Measurements from ENCODE around the gene LIFR.
"Not testable (repeated sequence)": the region's sequence is repeated elsewhere in the genome, so short reads cannot be mapped to it uniquely, and the experiment has no call there.

The LIFR gene

DNA sequence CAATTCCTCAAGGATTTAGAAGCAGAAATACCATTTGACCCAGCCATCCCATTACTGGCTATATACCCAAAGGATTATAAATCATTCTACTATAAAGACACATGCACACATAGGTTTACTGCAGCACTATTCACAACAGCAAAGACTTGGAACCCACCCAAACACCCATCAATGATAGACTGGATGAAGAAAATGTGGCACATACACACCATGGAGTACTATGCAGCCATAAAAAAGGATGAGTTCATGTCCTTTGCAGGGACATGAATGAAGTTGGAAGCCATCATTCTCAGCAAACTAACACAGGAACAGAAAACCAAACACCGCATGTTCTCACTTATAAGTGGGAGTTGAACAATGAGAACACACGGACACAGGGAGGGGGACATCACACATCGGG is 39.8 kb downstream of the LIFR start:
- DNase-seq (ENCODE audit: low read depth) = not testable (repeated sequence)

DNA sequence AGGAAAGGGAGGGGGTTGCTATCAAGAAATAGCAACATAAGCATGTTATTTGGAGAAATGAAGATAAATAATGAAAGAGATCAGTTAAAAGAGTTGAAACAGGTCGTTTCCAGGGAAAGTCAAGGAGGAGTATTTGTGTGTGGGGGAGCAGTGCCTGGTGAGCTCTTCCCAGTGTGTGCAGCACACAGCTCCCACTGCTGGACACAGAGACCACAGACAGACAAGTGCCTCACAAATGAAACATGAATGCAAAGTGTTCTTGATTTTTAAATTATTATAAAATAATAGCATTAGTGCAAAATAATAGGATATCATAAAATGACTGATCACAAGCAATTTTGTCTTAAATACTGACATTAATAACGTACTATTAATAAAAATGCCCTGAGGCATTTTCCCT is 40.8 kb downstream of the LIFR start:
- DNase-seq (ENCODE audit: low read depth) = peak; percentile 42

DNA sequence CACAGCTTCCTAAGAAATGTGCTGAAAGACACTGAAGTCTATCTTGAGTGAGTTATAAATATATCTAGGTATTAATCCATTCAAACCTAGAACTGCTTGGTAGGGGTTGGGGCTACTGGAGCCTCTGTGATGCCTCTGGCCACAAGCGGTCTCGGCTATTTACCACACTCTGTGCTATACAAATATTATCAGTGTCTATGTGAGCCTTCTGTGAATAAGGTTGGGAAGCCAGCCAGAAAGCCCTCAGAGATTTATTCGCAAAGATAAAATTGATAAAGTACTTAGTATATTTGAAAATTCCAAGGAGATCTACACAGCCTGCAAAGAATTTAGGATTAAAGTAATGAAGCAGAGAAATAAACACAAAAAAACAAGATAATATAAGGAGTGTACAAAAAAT is 41.4 kb downstream of the LIFR start:
- no peak for DNase-seq (ENCODE audit: low read depth)

DNA sequence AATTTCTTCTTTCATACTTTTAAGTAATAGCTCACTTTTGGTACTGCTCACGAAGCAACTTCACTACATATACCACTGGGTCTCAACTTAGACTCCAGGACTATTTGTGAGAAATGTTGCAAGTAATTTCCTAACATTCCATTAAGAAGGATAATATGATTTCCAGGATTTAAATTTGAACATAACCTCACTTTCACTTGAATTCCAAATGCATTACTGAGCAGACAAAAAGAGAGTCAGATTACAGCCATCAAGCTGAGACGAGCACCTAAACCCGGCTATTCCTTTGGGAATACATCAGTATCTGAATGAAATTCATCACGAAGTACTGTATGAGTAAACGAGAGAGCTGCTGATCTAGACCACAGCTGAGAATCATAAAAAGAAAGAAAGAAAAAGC is 47.3 kb downstream of the LIFR start:
- DNase-seq (ENCODE audit: low read depth) = peak; percentile 80

DNA sequence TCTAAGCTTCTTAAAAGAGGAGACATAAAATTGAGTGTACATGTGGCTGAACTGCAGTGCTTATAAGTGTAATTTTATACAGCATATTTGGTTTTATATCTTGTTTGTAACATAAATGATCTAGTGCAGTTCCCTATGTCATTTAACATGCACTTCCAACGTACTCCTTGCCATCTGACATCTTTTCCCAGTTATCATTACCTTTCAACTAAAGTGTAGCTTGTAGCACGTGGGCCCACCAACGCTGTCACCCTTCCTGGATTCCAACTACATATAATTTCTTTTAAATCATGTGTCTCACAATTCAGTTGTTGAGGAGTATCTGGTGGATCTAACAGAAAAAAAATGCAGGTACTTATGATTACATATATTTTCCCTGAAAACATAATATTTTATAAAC is 50.1 kb downstream of the LIFR start:
- no peak for DNase-seq (ENCODE audit: low read depth)

GRCh38 chr5:38500573-38501260 is 55.7 kb downstream of the LIFR start:
- DNase-seq (ENCODE audit: low read depth) = peak; percentile 69

DNA sequence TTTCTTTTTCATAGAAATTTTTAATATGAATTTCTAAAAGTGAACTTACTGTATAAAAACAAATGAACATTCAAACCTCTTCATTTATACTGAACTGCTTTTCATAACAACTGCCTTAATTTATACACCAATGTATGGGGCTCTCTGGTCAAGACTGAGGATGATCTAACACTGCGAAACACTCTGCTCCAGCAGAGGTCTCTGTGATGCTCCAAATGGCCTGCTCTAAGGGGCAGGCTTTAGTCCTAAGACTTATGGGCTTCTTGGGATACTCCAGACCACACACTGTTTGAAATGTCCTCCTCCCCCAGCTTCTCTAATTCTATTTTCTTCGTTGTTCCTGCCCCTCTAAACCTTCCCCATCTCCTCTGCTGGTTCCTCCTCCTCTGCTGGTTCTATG is 58.5 kb downstream of the LIFR start:
- DNase-seq (ENCODE audit: low read depth) = peak; percentile 35

- DNase-seq (ENCODE audit: low read depth) = no peak
These were observed 61.7 kb downstream of the LIFR start for GRCh38 chr5:38494763-38495162.

GRCh38 chr5:38494175-38494574 is 62.3 kb downstream of the LIFR start:
- no peak for DNase-seq (ENCODE audit: low read depth)

- DNase-seq (ENCODE audit: low read depth) = no peak
These were observed 72.5 kb downstream of the LIFR start for GRCh38 chr5:38483805-38484398.

- DNase-seq (ENCODE audit: low read depth) = no peak
These were observed 77.0 kb downstream of the LIFR start for GRCh38 chr5:38479315-38479904.

DNA sequence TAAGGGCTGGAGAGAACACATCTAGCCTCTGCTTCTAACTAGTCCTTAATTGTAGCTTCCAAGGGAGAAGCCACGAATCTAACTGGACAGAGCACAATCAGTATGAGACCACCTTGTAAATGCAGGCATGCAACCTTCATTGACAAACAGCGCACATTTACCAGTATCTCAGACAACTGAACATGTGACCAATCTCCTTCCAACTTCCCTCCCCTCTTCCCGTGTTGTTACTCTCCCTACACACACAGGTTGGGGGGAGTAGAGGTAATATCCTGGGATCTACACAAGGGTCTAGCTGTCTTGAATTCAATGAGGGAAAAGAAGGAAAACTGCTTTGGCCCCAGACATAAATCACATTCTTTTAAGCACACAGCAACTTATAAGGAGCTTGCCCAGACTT is 77.6 kb downstream of the LIFR start:
- no peak for DNase-seq (ENCODE audit: low read depth)

DNA sequence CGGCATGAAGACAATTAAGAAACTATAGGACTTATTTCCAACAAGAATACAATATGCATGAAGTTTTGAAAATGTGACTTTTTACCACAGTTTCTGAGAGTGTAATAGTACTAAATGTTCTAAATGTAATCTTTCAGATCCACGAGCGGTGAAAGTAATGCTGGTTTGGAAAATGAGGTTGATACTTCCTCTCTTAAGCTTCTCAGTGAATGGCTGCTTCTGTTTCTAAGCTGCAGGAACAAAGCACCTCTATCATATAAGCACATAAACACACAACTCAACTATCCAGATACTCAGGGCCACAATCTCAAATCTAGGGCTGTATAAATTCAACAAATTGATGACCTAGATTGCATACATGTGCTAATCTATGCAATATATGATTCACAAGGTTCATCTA is 78.3 kb downstream of the LIFR start:
- no peak for DNase-seq (ENCODE audit: low read depth)

GRCh38 chr5:38473008-38473407 is 83.4 kb downstream of the LIFR start:
- no peak for DNase-seq (ENCODE audit: low read depth)

- no peak for DNase-seq (ENCODE audit: low read depth)
These were observed 83.9 kb downstream of the LIFR start for GRCh38 chr5:38472541-38472940.

DNA sequence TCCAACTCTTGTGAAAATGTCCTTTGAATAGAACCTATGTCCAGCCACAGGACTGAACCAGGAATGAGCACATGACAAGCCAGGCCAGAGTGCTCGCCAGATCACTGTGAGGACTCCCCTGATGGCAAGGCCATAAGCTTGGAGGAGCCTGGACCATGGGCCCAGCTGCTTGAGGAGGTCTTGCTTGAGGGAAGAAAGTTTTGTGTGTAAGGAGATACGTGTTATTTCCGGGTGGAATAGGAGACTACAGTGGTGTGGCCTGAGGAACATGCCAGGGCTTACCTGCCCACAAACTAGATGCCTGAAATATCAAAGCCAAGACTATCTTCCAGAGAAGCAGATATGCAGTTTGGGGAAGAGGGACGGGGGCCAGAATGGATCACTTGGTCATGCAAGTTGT is 84.7 kb downstream of the LIFR start:
- no peak for DNase-seq (ENCODE audit: low read depth)

DNA sequence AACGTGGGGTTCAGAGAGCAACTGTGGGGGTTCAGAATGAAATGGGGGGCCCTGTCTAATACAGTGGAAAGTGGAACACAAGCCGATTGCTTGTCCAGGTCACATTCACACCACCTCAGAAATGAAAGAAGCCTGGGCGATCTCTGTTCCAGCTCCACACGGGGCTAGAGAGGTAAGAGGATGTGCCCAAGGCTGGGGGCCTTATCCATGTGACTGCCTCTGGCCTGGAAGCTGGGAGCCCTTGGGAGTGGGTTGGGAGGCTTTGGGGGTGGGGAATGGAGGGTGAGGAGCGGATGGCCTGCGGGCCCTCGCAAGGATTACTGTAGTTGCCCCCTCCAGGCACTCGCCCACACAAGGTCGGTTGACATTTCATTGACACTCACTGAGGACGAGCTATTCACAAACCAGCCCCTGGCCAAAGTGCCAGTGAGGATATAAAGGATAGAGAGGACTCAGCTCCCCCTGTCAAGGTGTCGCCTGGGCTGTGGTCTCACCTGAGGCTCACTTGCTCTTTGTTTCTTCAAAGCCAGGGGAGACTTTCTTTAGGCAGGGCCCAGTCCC is 86.7 kb downstream of the LIFR start:
- DNase-seq (ENCODE audit: low read depth) = no peak

DNA sequence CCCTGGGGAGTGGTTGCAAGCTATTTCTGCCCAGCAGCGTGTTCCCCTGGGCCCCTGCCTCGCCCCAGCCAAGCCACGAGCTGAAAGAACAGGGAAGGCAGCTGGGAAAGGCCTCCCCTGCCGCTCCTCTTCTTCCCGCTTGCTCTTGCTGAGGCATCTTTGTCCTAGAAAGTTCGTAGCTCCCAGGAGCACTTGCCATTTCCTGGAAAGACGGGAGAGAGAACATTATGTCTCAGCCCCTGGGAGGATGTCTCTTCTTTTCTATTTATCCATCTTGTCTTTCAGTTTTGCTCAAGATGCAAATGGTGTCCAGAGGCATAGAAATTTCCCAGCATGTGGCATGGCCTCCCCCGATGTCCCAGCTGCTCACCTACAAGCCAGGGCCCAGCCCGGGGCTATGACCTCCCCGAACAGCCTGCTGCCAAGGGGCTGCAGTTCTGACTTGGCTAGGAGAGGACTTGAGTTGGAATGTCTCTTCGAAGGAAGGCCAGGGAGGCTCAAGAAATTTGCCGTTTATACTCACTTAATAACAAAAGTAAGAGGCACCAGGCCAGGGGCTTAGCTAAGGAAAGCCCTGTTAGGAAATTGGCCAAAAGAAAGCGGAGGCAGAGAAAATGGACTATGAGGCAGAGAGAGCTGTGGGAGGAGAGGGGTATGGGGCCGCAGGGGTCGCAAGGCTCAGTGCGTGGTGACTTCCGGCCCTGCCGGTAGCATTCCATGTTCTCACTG is 87.3 kb downstream of the LIFR start:
- peak; percentile 52 for DNase-seq (ENCODE audit: low read depth)

- DNase-seq (ENCODE audit: low read depth) = peak; percentile 98
These were observed 88.2 kb downstream of the LIFR start for GRCh38 chr5:38468202-38468673.

DNA sequence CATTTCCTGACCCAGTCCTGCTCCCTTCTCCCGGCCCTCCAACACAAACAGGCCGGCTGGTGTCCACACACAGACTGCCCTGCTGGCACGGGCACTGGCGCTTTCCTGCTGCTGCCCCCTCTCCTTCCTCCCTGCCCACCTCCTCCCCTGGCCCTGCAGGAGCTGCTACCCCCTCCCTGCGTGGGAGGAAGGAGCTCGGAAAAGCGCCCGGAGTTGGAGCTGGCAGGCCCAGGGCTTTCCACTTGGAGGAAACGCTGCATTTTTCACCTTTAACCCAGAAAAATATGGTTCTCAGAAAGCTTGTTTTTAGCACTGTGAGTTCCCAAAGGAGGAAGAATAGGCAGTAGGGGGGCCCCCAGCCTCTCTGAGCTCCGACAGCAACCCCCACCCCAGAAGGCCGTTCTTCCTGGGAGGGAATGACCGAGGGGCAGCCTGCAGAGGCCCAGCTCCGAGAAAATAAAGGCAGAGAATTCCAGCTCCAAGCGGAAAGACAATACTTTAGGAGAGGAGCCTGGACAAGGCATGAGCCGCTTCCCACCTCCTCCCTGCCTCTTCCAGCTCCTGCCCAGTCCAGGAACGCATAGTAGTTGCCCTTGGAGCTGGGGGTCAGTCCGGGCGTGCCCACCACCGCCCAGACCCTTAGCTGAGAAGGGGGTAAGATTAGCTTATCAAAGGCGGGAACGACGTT is 88.9 kb downstream of the LIFR start:
- DNase-seq (ENCODE audit: low read depth) = peak; percentile 48

DNA sequence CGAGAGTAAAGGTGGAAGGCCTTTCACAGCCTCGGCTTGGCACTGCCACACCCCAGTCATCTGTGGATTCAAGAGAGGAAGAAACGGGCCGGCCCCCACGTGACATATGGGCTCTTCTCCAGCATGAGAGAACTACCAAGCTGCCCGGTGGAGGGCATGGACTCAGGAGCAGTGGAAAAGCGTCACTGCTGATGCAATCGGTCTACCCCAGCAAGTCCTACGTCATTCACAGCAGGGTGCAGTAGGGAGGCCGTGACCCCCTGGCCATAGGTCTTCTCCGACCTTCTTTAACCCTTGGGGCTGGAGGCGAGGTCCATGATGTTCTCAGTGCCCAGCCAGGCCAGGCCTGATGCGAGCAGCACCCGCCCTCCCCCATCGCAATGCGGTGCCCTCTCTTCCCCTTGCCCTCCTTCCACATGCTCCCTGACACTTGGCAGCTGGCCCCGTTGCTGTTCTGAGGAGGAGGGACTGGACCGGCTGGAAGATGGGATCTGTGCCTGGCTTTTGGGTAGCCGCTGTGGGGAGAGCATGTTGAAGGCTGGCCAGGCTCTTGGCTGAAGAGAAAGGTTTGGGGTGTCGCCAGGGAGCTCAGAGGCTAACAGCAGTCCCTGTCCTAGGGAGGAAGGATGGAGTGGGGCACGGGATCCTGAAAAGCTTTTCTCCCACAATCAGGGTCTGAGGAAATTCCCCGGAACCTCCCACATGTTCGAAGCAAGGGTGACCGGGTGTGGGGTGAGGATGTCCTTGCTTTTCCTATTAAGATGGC is 89.8 kb downstream of the LIFR start:
- no peak for DNase-seq (ENCODE audit: low read depth)
